GM12878 (cell line): ENCODE measurements around the gene PDGFC. TPM values are rescaled to one million over a fixed set of nuclear protein-coding genes. Genes with fewer than 3 reads are reported as not detected.

ENCODE experiments used
- ATAC-seq: fragments of 200-7000 bp; cut with Tn5 transposase; 3 replicates; pipeline ENCODE4 v1.9.1; 2020; ENCODE audit warnings: mild to moderate bottlenecking, moderate library complexity
- BruUV-seq: library from RNA; stranded (reverse); fragments of 400-500 nt; replicated peaks from 2 replicates; lab custom pipeline; 2021; lab: Mats Ljungman, UMichigan
- CTCF ChIA-PET: fragments of 300-600 bp; sonication (Branson Sonifier 250); formaldehyde crosslinking; extraction: SDS; loops from one replicate; lab custom pipeline; 2021; ENCODE audit warnings: inconsistent platforms; lab: Yijun Ruan, JAX
- POLR2A ChIA-PET: fragments of 350-600 bp; formaldehyde crosslinking; extraction: SDS; loops from one replicate; lab custom pipeline; 2021; ENCODE audit warnings: inconsistent platforms; lab: Charles Lee
- RAD21 ChIA-PET: fragments of 300-600 bp; sonication (Branson Sonifier 250); formaldehyde crosslinking; loops from one replicate; lab custom pipeline; 2023; ENCODE audit warnings: antibody characterized with exemption; ENCODE audit not compliant: unreplicated experiment; lab: Charles Lee
- SMC1A ChIA-PET: fragments of 300-600 bp; sonication (Branson Sonifier 250); formaldehyde crosslinking; loops from one replicate; lab custom pipeline; 2023; ENCODE audit not compliant: unreplicated experiment, uncharacterized antibody; lab: Charles Lee
- DNase-seq: peaks from one replicate; pipeline ENCODE4 v3.0.0-alpha.2; 2011; ENCODE audit warnings: low read depth, low spot score
- FAIRE-seq: peaks from 3 replicates; lab custom pipeline; 2011; peaks lifted over from hg19 to GRCh38; lab: Jason Lieb, UNC
- H2AFZ ChIP-seq: 2 replicates; pipeline ENCODE4 v1.6.0; 2011; ENCODE audit warnings: low read depth, low read length, control low read depth; ENCODE audit not compliant: control insufficient read depth
- H3K27ac ChIP-seq: 2 replicates; pipeline ENCODE4 v1.5.1; 2011; ENCODE audit warnings: control low read depth; ENCODE audit not compliant: control insufficient read depth, insufficient read depth
- H3K27me3 ChIP-seq, 2 experiments: replicated peaks in 1 of 2; 2 replicates each; pipeline versions ENCODE4 v1.6.0 to v1.6.1; 2011; ENCODE audit warnings: low read length in 1 of 2; ENCODE audit not compliant: control insufficient read depth in 2 of 2, insufficient read depth in 2 of 2
- H3K36me3 ChIP-seq, 2 experiments: 2 replicates each; pipeline ENCODE4 v1.5.1; 2011; ENCODE audit warnings: low read length in 1 of 2; ENCODE audit not compliant: control insufficient read depth in 2 of 2, insufficient read depth in 2 of 2
- H3K4me1 ChIP-seq: 2 replicates; pipeline ENCODE4 v1.6.1; 2011; ENCODE audit warnings: mild to moderate bottlenecking, low read length, moderate library complexity, mixed read lengths; ENCODE audit not compliant: control insufficient read depth, insufficient read depth
- H3K4me2 ChIP-seq: 2 replicates; pipeline ENCODE4 v1.6.0; 2011; ENCODE audit warnings: control low read depth; ENCODE audit not compliant: control insufficient read depth, insufficient read depth
- H3K4me3 ChIP-seq: fragments of 200-600 bp; sonication (generic); 2 replicates; pipeline ENCODE4 v1.5.1; 2016
- H3K79me2 ChIP-seq: 2 replicates; pipeline ENCODE4 v1.6.0; 2011; ENCODE audit warnings: low read length; ENCODE audit not compliant: control insufficient read depth, insufficient read depth
- H3K9ac ChIP-seq: 2 replicates; pipeline ENCODE4 v1.8.0; 2011; ENCODE audit warnings: low read length, control low read depth, mixed read lengths; ENCODE audit not compliant: control insufficient read depth, insufficient read depth
- H3K9me3 ChIP-seq: replicated peaks from 3 replicates; pipeline ENCODE4 v1.5.1; 2011; ENCODE audit warnings: mild to moderate bottlenecking, low read length; ENCODE audit not compliant: control insufficient read depth, insufficient read depth
- H4K20me1 ChIP-seq: 2 replicates; pipeline ENCODE4 v1.6.0; 2011; ENCODE audit not compliant: control insufficient read depth, insufficient read depth
- ASH2L ChIP-seq: fragments of 300-600, 200-600 bp; sonication (generic); IDR thresholded peaks from 2 replicates; pipeline ENCODE4 v1.6.1; 2017; ENCODE audit warnings: low read depth, mild to moderate bottlenecking, borderline replicate concordance
- BMI1 ChIP-seq: fragments of 450-650 bp; IDR thresholded peaks from 2 replicates; pipeline ENCODE4 v1.6.1; 2016; ENCODE audit warnings: mild to moderate bottlenecking, moderate library complexity, borderline replicate concordance
- CHD1 ChIP-seq: IDR thresholded peaks from 2 replicates; pipeline ENCODE4 v1.6.1; 2012; ENCODE audit warnings: low read depth, low read length, improper control_type of control experiment
- CREM ChIP-seq: IDR thresholded peaks from 2 replicates; pipeline ENCODE4 v1.6.1; 2014; ENCODE audit warnings: antibody characterized with exemption, low read depth
- FOXK2 ChIP-seq: fragments of 450-650 bp; IDR thresholded peaks from 2 replicates; pipeline ENCODE4 v1.6.1; 2017; ENCODE audit warnings: mild to moderate bottlenecking, moderate library complexity
- FOXM1 ChIP-seq: IDR thresholded peaks from 2 replicates; pipeline ENCODE4 v1.6.1; 2012; ENCODE audit warnings: low read depth, mild to moderate bottlenecking, inconsistent platforms, low read length, moderate library complexity
- IKZF1 ChIP-seq: fragments of 450-650 bp; conservative IDR thresholded peaks from 2 replicates; pipeline ENCODE4 v1.6.1; 2017; ENCODE audit warnings: antibody characterized with exemption, mild to moderate bottlenecking
- IRF3 ChIP-seq: fragments of 450-650 bp; IDR thresholded peaks from 2 replicates; pipeline ENCODE4 v1.6.1; 2014; ENCODE audit warnings: mild to moderate bottlenecking
- KDM1A ChIP-seq: fragments of 200-600 bp; sonication (generic); IDR thresholded peaks from 2 replicates; pipeline ENCODE4 v1.6.1; 2016; ENCODE audit warnings: borderline replicate concordance
- LARP7 ChIP-seq: fragments of 450-650 bp; IDR thresholded peaks from 2 replicates; pipeline ENCODE4 v1.6.1; 2017; ENCODE audit warnings: mild to moderate bottlenecking
- MYC ChIP-seq: IDR thresholded peaks from 2 replicates; pipeline ENCODE4 v1.6.1; 2011; ENCODE audit warnings: mild to moderate bottlenecking, low read length, moderate library complexity, inconsistent platforms; ENCODE audit not compliant: insufficient read depth, insufficient replicate concordance, insufficient read length, severe bottlenecking
- NFIC ChIP-seq: IDR thresholded peaks from 2 replicates; pipeline ENCODE4 v1.6.1; 2012; ENCODE audit warnings: low read depth, mild to moderate bottlenecking, inconsistent platforms, low read length, moderate library complexity
- NFXL1 ChIP-seq: fragments of 450-650 bp; IDR thresholded peaks from 2 replicates; pipeline ENCODE4 v1.6.1; 2017; ENCODE audit warnings: antibody characterized with exemption, mild to moderate bottlenecking, borderline replicate concordance
- NRF1 ChIP-seq: conservative IDR thresholded peaks from 2 replicates; pipeline ENCODE4 v1.6.1; 2011; ENCODE audit warnings: mild to moderate bottlenecking, low read depth, low read length, improper control_type of control experiment
- PBX3 ChIP-seq: IDR thresholded peaks from 2 replicates; pipeline ENCODE4 v1.6.1; 2011; ENCODE audit warnings: mild to moderate bottlenecking, low read depth, low read length, moderate library complexity; ENCODE audit not compliant: insufficient replicate concordance
- RAD21 ChIP-seq: IDR thresholded peaks from 2 replicates; pipeline ENCODE4 v1.6.1; 2011; ENCODE audit warnings: mild to moderate bottlenecking, low read depth, low read length, moderate library complexity; ENCODE audit not compliant: insufficient read depth
- SMC3 ChIP-seq: IDR thresholded peaks from 2 replicates; pipeline ENCODE4 v1.6.1; 2011; ENCODE audit warnings: low read length, improper control_type of control experiment, borderline replicate concordance
- TCF3 ChIP-seq: IDR thresholded peaks from 2 replicates; pipeline ENCODE4 v1.6.1; 2012; ENCODE audit warnings: low read depth, mild to moderate bottlenecking, low read length, borderline replicate concordance; ENCODE audit not compliant: insufficient read depth
- ZBTB4 ChIP-seq: fragments of 450-650 bp; formaldehyde crosslinking; IDR thresholded peaks from 2 replicates; pipeline ENCODE4 v1.4.0; 2022; ENCODE audit warnings: mild to moderate bottlenecking, moderate library complexity
- ZNF384 ChIP-seq: IDR thresholded peaks from 2 replicates; pipeline ENCODE4 v1.6.1; 2012; ENCODE audit warnings: low read depth, mild to moderate bottlenecking, low read length, improper control_type of control experiment, borderline replicate concordance
- WGBS: methylation state at CpG from one replicate; pipeline ENCODE4 v1.1.6; 2016; ENCODE audit warnings: low lambda C conversion rate; ENCODE audit not compliant: insufficient replicate concordance, insufficient coverage; ENCODE audit errors: missing lambda C conversion rate; 5-methylcytosine and 5-hydroxymethylcytosine counted together
- in situ Hi-C: fragments of 300-500 bp; cut with MboI; formaldehyde crosslinking; loops from 9 replicates; pipeline ENCODE4 v1.14.3; 2018; ENCODE audit warnings: mixed read lengths
- intact Hi-C: fragments of 100-400 bp; cut with micrococcal nuclease; formaldehyde crosslinking; loops from one replicate; pipeline ENCODE4 v1.14.2; 2022; ENCODE audit not compliant: unreplicated experiment
- polyA plus RNA-seq, 11 experiments: library from polyadenylated mRNA; depleted of rRNA in 4 of 11; unstranded in 6 of 11; stranded (reverse) in 5 of 11; fragments of >200 nt; fragmentation: Nextera tagmentation in 4 of 11; fragmentation: Illumina TruSeq in 1 of 11; extraction: Ambion mirVana in 4 of 11; extraction: Trizol in 1 of 11; gene quantifications; 1 replicate in 1 of 11; 2 replicates in 10 of 11; pipeline versions ENCODE4 v1.2.1 to v1.2.3, GENCODE V29; 2011 to 2016; ENCODE audit warnings: inconsistent platforms in 2 of 11, missing spikeins in 2 of 11, low read depth in 1 of 11
- total RNA-seq, 4 experiments: library from RNA; depleted of rRNA in 3 of 4; stranded (reverse); fragments of >200 nt in 3 of 4; fragmentation: Illumina TruSeq in 1 of 4; extraction: Trizol in 1 of 4; gene quantifications; 2 replicates each; pipeline versions ENCODE4 v1.2.1 to v1.2.3, GENCODE V29; 2013 to 2021

Gene PDGFC
- total and polyA plus RNA-seq, 10 of the 15 experiments (the other 5 are each of a cell fraction or from before 2014, with no cell fraction given): 0.02 to 0.18 TPM; not detected in 8

GRCh38 chr4:156815717-156816359, 155.8 kb downstream of the PDGFC start:
- H3K4me2 ChIP-seq: no peak overlapping the region
- H4K20me1 ChIP-seq: no peaks in the 10 kb centered on the region
- no peaks in the 10 kb centered on the region for H3K4me1 ChIP-seq
- H3K9ac ChIP-seq: no peak overlapping the region
- intact Hi-C loops (no loop called here), in situ Hi-C loops (no loop called here)
- H3K27me3 ChIP-seq: no peaks in the 10 kb centered on the region
- DNase-seq: no peak
- ChIA-PET RAD21 (no interaction called here), SMC1A (interaction anchor here (0.6 kb wide), 1 partner anchor 950 kb away, joined by 3 read pairs; the partner anchor contains the start of gene ASIC5), CTCF (no interaction called here), POLR2A (no interaction called here)
- no peak overlapping the region for H3K4me3 ChIP-seq
- H2AFZ ChIP-seq: no peak overlapping the region
- no peaks in the 10 kb centered on the region for H3K36me3 ChIP-seq
- 0% methylated on average over 4 of the region's 4 CpGs for WGBS
- H3K27ac ChIP-seq: no peak overlapping the region
- TF ChIP-seq ZBTB4 (CRISPR knock-in tag) (no peak), TCF3 (no peak), KDM1A (no peak), PBX3 (no peak), CREM (no peak), MYC (no peak), NRF1 (no peak), SMC3 (no peak), ASH2L (no peak), LARP7 (no peak), IKZF1 (no peak), ZNF384 (no peak), NFXL1 (no peak), IRF3 (no peak), RAD21 (no peak), CHD1 (no peak), FOXM1 (no peak), BMI1 (no peak), NFIC (no peak), FOXK2 (no peak)
- no peak for ATAC-seq
- no TSS peak for BruUV-seq
- no peaks in the 10 kb centered on the region for H3K79me2 ChIP-seq
- no peak for FAIRE-seq
- H3K9me3 ChIP-seq: no peaks in the 10 kb centered on the region
